Osteocyte (in vitro differentiated cells): ENCODE measurements around the gene GALR2. TPM values are rescaled to one million over a fixed set of nuclear protein-coding genes. Genes with fewer than 3 reads are reported as not detected.

Experiments used
- DNase-seq: peaks from one replicate; pipeline ENCODE4 v3.0.0; 2021; ENCODE audit warnings: mixed read lengths; ENCODE audit not compliant: unreplicated experiment; ENCODE audit errors: extremely low spot score
- H3K27ac Mint-ChIP-seq: one replicate; pipeline ENCODE4 v1.8.0; 2021; ENCODE audit warnings: mild to moderate bottlenecking, mixed read lengths; ENCODE audit not compliant: unreplicated experiment
- H3K27me3 Mint-ChIP-seq: one replicate; pipeline ENCODE4 v1.8.0; 2021; ENCODE audit warnings: mixed read lengths; ENCODE audit not compliant: unreplicated experiment
- H3K36me3 Mint-ChIP-seq: one replicate; pipeline ENCODE4 v1.8.0; 2021; ENCODE audit warnings: mixed read lengths; ENCODE audit not compliant: unreplicated experiment
- H3K4me1 Mint-ChIP-seq: one replicate; pipeline ENCODE4 v1.8.0; 2021; ENCODE audit warnings: mixed read lengths; ENCODE audit not compliant: unreplicated experiment
- H3K4me3 Mint-ChIP-seq: one replicate; pipeline ENCODE4 v1.8.0; 2021; ENCODE audit warnings: mild to moderate bottlenecking, moderate library complexity, mixed read lengths; ENCODE audit not compliant: unreplicated experiment
- H3K9me3 Mint-ChIP-seq: one replicate; pipeline ENCODE4 v1.8.0; 2021; ENCODE audit warnings: mixed read lengths; ENCODE audit not compliant: unreplicated experiment
- total RNA-seq: library from RNA; stranded (reverse); gene quantifications from 2 replicates; pipeline ENCODE4 v1.2.1, GENCODE V29; 2021
- TF ChIP-seq, protein P1 (sequence below): fragments of 200-600 bp; sonication (generic); IDR thresholded peaks from 2 replicates; pipeline ENCODE4 v1.5.0; 2021; ENCODE audit warnings: antibody characterized with exemption, mild to moderate bottlenecking, moderate library complexity

GALR2 gene
- total RNA-seq, 1 donor from 2014 or later = not detected

DNA sequence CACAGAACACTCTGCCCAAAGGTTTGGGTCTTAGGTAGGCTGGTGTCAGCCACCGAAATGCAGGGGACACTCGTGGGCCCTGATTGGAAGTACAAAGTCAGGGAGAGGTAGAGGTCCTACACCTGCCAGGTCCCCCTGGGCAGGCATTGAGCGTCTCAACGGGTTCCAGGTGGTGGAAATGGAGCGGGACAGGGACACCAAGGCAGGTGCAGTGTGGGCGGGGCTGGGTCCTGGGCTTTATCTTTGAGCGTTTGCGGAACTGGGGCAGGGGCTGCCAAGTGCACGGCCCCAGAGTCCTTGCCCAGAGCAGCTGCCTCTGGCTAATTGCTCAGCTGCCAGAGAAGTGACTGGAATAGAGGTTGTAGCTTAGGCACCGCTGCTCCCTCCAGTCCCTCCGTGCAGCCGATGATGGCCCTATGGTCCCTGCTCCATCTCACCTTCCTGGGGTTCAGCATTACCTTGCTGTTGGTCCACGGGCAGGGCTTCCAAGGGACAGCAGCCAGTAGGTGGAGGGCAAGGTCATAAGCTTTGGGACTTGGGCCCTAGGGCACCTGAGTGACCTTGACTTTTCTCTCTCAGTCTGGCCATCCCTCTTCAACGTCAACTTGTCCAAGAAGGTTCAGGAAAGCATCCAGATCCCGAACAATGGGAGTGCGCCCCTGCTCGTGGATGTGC, 4.4 kb downstream of the GALR2 start, which contains the start of gene ZACN:
ZACN (plus strand) TSS at position 323 of the 675 bp plus-strand sequence; CDS start at position 406, 83 bp downstream.
- H3K4me3 Mint-ChIP-seq = no peak within 1 kb of the TSS
- no peak within 1 kb of the TSS for H3K27ac Mint-ChIP-seq
- TF ChIP-seq, protein P1, sequence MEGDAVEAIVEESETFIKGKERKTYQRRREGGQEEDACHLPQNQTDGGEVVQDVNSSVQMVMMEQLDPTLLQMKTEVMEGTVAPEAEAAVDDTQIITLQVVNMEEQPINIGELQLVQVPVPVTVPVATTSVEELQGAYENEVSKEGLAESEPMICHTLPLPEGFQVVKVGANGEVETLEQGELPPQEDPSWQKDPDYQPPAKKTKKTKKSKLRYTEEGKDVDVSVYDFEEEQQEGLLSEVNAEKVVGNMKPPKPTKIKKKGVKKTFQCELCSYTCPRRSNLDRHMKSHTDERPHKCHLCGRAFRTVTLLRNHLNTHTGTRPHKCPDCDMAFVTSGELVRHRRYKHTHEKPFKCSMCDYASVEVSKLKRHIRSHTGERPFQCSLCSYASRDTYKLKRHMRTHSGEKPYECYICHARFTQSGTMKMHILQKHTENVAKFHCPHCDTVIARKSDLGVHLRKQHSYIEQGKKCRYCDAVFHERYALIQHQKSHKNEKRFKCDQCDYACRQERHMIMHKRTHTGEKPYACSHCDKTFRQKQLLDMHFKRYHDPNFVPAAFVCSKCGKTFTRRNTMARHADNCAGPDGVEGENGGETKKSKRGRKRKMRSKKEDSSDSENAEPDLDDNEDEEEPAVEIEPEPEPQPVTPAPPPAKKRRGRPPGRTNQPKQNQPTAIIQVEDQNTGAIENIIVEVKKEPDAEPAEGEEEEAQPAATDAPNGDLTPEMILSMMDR = no peak
- H3K36me3 Mint-ChIP-seq = peaks cover 7% of the 10 kb centered on the region
- H3K4me1 Mint-ChIP-seq = peaks cover 12% of the 10 kb centered on the region
- DNase-seq = no peak
- H3K27me3 Mint-ChIP-seq = peaks cover 47% of the 10 kb centered on the region
- H3K9me3 Mint-ChIP-seq = no peaks in the 10 kb centered on the region

DNA sequence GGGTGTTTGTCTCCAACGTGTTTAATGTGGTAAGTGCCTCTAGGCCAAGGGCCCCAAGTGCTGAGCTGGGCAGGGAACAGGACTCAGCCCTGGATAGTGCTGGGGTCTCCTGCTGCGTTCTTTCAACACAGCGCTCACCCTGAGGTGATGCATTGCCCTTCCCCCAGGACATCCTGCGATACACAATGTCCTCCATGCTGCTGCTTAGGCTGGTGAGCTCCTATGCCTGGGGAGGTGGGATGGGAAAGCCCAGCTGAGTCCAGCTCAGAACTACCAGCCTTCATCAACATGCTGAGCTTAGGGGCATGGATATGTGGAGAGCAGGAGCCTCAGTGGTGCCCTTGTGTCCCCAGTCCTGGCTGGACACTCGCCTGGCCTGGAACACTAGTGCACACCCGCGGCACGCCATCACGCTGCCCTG, 5.0 kb downstream of the GALR2 start:
- no peak for DNase-seq
- peaks cover 47% of the 10 kb centered on the region for H3K27me3 Mint-ChIP-seq

DNA sequence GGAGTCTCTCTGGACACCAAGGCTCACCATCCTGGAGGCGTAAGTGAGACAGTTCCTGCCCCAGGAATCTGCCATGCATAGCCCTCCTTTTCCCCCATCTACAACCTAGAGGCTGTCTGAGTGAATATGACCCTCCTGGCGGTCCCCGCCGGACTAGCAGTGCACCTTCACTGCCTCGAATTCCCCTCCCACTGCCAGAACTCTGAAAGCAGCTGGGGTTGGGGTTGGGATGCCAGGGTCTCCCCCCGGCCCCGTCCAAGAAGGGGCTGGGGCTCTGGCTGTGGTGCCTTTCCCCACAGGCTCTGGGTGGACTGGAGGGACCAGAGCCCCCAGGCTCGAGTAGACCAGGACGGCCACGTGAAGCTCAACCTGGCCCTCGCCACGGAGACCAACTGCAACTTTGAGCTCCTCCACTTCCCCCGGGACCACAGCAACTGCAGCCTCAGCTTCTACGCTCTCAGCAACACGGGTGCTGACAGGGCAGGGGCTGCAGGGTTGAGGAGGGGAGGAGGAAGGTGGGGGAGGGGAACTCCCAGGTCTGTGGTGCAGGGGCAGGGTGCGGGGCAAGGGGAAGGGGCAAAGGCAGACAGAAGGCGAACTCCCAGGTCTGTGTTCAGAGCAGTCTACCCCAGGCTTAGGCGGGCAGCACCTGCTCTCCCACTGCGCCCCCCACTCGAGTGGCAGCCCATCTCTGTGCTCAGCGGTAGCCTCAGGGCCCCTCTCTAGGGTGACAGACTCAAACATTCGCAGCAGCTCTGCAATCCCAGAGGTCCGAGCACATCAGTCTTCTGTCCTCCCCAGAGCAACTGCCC, 5.6 kb downstream of the GALR2 start:
- peaks cover 16% of the 10 kb centered on the region for H3K36me3 Mint-ChIP-seq
- H3K4me3 Mint-ChIP-seq = no peak overlapping the region

More for the DNA sequence above, 5.0 kb downstream of the GALR2 start:
- Mint-ChIP-seq H3K36me3 (peaks cover 13% of the 10 kb centered on the region), H3K4me1 (peaks cover 12% of the 10 kb centered on the region), H3K4me3 (no peak overlapping the region), H3K27ac (no peak overlapping the region), H3K9me3 (no peaks in the 10 kb centered on the region)
- TF ChIP-seq, protein P1 = no peak

DNA sequence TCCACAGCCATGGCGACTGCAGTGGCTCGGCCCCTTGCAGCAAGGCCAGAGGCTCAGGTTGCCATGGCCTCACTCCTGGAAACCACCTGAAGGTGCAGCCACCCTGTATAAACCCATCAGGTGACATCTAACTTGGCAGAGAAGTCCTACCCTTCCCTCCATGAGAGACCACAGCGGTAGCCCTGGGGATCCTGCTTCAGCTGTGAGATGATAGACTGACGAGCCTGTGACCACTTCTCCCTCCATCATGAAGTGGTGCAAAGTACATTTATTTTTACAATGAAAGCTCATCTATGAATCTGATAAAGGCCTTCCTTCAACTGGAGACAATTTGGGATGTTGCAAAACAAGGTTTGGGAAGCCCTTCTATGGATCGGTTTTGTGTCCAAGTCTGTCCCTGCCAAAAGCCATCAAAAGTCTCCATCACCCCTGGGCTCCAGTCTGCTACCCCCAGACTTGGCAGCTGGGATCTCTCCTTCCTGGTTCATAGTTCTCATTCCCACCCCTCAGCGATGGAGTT, 6.2 kb downstream of the GALR2 start:
- H3K4me3 Mint-ChIP-seq = no peak overlapping the region
- peaks cover 36% of the 10 kb centered on the region for H3K27me3 Mint-ChIP-seq
- H3K27ac Mint-ChIP-seq = no peak overlapping the region
- H3K36me3 Mint-ChIP-seq = peaks cover 17% of the 10 kb centered on the region
- no peaks in the 10 kb centered on the region for H3K9me3 Mint-ChIP-seq
- no peak for DNase-seq
- TF ChIP-seq, protein P1 = no peak
- H3K4me1 Mint-ChIP-seq = peaks cover 3% of the 10 kb centered on the region

More for the DNA sequence above, 5.6 kb downstream of the GALR2 start:
- H3K27me3 Mint-ChIP-seq = peaks cover 43% of the 10 kb centered on the region
- H3K9me3 Mint-ChIP-seq = no peaks in the 10 kb centered on the region
- TF ChIP-seq, protein P1 = no peak
- H3K4me1 Mint-ChIP-seq = peaks cover 8% of the 10 kb centered on the region
- H3K27ac Mint-ChIP-seq = no peak overlapping the region
- DNase-seq = no peak
